Measurements from ENCODE around the gene ECI1. TPM values are rescaled to one million over a fixed set of nuclear protein-coding genes. Genes with fewer than 3 reads are reported as not detected.

ECI1 gene
- total RNA-seq, 4 donors from 2014 or later = 60.2 to 114 (median 95.6) TPM

- Histone ChIP-seq H3K27me3 (no peaks in the 10 kb centered on the region), H3K9me3 (no peaks in the 10 kb centered on the region), H3K4me3 (peak within 1 kb of the TSS; percentile 75 to 93 (median 82)), H3K27ac (peak within 1 kb of the TSS; percentile 84 to 94 (median 91)), H3K36me3 (peaks cover 0 to 4% (median 0%) of the 10 kb centered on the region in 3 donors), H3K4me1 (peaks cover 0 to 20% (median 3%) of the 10 kb centered on the region in 4 donors)
- DNase-seq = no peak
- TF ChIP-seq POLR2A (IDR thresholded peaks at IDR 0.05) (no peak), CTCF (IDR thresholded peaks at IDR 0.05) (peak in 1 of 6 experiments; percentile 8)
These were observed 36.7 kb downstream of the ECI1 start, which contains the start of gene PGP for GRCh38 chr16:2214719-2214968. PGP (minus strand) TSS chr16:2214840; CDS start chr16:2214777, 63 bp downstream.

DNA sequence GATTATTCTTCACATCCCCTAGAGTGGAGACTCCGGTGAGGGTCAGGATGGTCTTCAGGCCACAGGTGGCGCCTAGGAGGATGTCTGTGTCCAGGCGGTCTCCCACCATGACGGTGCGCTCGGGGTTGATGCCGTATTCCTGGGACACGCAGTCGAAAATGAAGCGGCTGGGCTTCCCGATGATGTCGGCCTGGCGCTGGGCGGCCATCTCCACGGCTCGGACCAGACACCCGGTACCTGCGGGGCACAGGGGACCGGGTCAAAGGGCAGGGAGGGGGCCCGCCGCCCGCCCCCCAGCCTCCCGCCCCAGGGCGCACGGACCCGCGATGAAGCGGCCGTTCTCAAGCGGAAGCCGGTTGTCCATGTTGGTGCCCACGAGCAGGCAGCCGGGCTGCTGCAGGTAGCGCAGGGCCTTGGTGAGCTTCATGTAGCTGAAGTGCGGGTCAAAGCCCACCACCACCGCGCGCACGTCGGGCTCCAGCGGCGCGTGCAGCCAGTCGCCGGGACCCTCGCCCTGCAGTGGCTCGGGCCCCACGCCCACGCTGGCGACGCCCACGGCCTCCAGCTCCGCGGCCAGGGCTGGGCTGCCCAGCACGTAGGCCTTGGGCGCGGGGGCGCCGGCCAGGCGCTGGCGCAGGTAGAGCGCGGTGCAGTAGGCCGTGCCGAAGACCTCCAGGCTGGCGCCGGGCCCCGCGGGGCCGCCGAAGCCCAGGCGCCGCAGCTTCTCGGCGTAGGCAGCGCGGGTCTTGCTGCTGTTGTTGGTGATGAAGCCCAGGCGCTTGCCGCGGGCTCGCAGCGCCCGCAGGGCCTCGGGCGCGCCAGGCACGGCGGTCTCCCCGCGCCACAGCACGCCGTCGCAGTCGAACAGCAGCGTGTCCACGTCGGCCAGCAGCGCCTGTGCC lies 37.3 kb downstream of the ECI1 start:
- no peaks in the 10 kb centered on the region for H3K27me3 ChIP-seq
- H3K4me3 ChIP-seq = peak overlapping the region; percentile 75 to 93 (median 82)
- peak overlapping the region; percentile 83 to 87 (median 86) for H3K27ac ChIP-seq
- H3K4me1 ChIP-seq = peaks cover 0 to 20% (median 3%) of the 10 kb centered on the region in 4 donors
- TF ChIP-seq CTCF (IDR thresholded peaks at IDR 0.05) (no peak), POLR2A (IDR thresholded peaks at IDR 0.05) (peak in 1 of 2 donors; percentile 38)
- H3K36me3 ChIP-seq = peaks cover 0 to 10% (median 0%) of the 10 kb centered on the region in 3 donors
- no peaks in the 10 kb centered on the region for H3K9me3 ChIP-seq
- DNase-seq = no peak

- Histone ChIP-seq H3K27me3 (no peaks in the 10 kb centered on the region), H3K4me1 (peaks cover 0 to 20% (median 3%) of the 10 kb centered on the region in 4 donors), H3K9me3 (no peaks in the 10 kb centered on the region), H3K27ac (peak overlapping the region in 2 of 4 donors; percentile 30 to 87), H3K36me3 (peaks cover 0 to 24% (median 0%) of the 10 kb centered on the region in 3 donors), H3K4me3 (peak overlapping the region in 2 of 4 donors; percentile 75 to 87)
- no peak for DNase-seq
- TF ChIP-seq CTCF (IDR thresholded peaks at IDR 0.05) (no peak), POLR2A (IDR thresholded peaks at IDR 0.05) (peak; percentile 27 to 63)
These were observed 38.7 kb downstream of the ECI1 start for GRCh38 chr16:2212362-2213324.

GRCh38 chr16:2211923-2212347 lies 39.5 kb downstream of the ECI1 start:
- Histone ChIP-seq H3K9me3 (no peaks in the 10 kb centered on the region), H3K4me1 (peaks cover 0 to 21% (median 4%) of the 10 kb centered on the region in 4 donors), H3K36me3 (peaks cover 0 to 31% (median 0%) of the 10 kb centered on the region in 3 donors), H3K4me3 (no peak overlapping the region), H3K27me3 (no peaks in the 10 kb centered on the region), H3K27ac (peak overlapping the region in 2 of 4 donors; percentile 30 to 87)
- no peak for TF ChIP-seq POLR2A (IDR thresholded peaks at IDR 0.05)
- no peak for TF ChIP-seq CTCF (IDR thresholded peaks at IDR 0.05)
- DNase-seq = no peak
